Hippocampal formation (tissue), 2 donors: ENCODE results near the gene THBS3.
A peak's percentile ranks its signal among the peaks of the same experiment; 100 is the strongest.
"Not testable (repeated sequence)": the region's sequence is repeated elsewhere in the genome, so short reads cannot be mapped to it uniquely, and the experiment has no call there.

Experiments
- DNase-seq, 2 donors: peaks; one replicate each; lab custom pipeline; 2025; lab: John Stamatoyannopoulos, UW

The THBS3 gene

GRCh38 chr1:155174324-155175280 lies 33.1 kb downstream of the THBS3 start:
- DNase-seq = no peak

DNA sequence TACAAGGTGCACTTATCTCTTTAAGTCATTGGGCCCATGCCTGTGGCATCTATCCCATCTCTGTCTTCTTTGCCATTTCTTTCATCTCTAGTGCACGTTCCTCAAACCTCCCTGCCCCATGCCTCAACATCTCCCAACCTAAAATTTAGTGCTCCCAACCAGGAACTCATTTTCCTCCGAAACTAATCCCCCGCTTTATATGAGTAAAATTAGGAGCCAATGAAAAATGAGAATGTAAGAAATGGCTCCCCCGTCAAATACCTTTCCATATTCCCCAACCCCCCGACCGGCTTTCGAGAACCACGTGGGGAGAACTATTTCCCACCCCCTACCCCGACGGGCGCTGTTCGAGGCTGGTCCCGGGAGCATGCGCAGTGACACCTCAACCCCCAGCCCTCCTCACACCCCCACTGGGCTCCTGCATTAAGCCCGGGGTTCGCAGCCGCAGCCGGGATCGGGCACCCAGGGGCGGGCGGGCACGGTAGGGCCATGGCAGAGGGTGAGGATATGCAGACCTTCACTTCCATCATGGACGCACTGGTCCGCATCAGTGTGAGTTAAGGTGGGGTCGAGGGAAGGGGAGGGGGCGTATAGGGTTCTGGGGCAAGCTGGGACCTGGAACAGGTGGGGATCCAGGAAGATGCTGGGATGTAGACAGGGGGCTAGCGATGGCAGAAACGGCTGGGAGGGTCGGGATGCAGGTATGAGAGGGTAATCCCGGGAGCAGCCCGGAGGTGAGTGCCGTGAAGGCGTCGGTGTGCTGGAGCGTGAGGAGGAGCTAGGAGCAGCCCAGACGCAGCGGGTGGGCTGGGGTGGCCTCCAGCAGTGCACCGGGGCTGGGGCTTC lies 34.0 kb downstream of the THBS3 start, which contains the start of gene TRIM46:
Gene TRIM46 (plus strand): TSS at position 372 of the 846 bp plus-strand sequence. CDS start 118 bp downstream, at position 490.
- DNase-seq = peak; percentile 42 to 82

GRCh38 chr1:155172732-155173477 lies 34.8 kb downstream of the THBS3 start, which contains the start of gene KRTCAP2:
TSS of gene KRTCAP2 (minus strand) at chr1:155173304. CDS start at chr1:155173224, 80 bp downstream.
- DNase-seq = peak; percentile 93 to 95

DNA sequence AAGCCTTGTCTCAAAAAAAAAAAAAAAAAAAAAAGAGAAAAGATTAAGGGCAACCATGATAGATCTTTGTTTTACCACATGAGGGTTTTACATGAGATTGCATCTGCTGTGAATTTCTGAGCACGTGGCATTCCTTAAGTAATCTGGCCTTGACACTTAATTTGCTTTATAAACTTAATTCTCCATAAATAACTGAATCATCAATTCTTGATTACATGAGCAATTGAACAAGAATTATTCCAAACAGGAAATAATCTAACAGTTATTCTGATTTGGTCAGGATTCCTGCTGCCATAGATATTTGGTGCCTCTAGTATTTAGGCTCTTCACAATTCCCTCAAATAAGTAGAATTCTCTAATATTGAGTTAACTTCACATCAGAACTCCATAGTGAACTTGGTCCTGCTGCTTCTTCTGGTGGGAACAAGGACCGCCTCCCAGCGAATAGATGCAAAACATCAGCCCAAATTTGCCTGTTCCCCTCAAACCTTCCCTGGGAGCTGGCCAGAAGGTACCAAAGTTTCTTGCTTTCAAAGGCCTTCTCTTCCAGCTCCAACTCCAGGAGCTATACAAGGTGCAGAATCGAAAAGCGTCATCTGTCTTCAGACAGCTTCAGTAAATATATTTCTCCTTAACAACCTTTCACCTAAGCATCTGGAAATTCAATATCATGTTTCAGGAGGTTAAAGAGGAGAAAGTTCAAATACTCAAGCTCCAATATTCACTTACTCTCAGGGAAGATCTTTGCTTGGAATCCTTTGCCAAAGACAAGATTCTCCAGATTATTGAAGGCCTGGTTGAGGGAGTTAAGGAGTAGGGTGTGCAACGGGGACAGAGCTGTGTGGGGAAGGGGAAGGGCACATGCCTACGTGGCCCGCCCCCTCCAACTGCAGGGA lies 35.6 kb downstream of the THBS3 start:
- DNase-seq = no peak

DNA sequence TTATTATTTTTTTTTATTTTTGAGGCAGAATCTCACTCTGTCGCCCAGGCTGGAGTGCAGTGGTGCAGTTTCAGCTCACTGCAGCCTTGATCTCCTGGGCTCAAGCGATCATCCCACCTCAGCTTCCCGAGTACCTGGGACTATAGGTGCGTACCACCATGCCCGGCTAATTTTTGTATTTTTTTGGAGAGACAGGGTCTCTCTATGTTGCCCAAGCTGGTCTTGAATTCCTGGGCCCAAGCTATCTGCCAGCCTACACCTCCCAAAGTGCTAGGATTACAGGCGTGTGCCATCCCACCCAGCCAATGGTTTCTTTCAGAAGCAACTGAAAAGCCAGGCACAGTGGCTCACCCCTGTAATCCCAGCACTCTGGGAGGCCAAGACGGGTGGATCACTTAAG lies 36.9 kb downstream of the THBS3 start:
- DNase-seq = no peak

- DNase-seq = no peak
Observed at GRCh38 chr1:155170101-155170785, 37.5 kb downstream of the THBS3 start.

DNA sequence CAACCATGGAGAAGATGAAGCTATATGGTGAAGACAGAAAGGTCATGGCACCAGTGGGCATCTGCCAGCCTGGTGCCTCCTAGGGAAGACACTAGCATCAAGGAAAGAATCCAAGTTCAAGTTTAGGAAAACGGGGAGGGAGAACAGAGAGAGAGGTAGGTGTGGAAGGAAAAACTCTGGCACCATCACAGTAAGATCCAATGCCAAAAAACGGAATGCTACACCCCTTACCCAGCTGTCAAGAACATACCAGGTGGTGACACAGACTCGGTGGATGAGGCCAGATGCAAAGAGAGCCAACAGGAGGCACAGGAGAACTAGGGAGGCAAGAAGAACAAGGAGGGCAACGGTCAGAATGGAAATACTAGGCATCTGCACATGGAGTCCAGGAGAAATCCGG lies 38.2 kb downstream of the THBS3 start:
- no peak for DNase-seq

GRCh38 chr1:155168456-155169210 lies 39.1 kb downstream of the THBS3 start:
- DNase-seq = no peak

GRCh38 chr1:155168105-155168445 lies 39.6 kb downstream of the THBS3 start:
- DNase-seq = not testable (repeated sequence)

GRCh38 chr1:155167166-155168104 lies 40.3 kb downstream of the THBS3 start:
- peak; percentile 81 to 88 for DNase-seq

- DNase-seq = peak in 1 of 2 donors; percentile 49
Observed at GRCh38 chr1:155166471-155167165, 41.1 kb downstream of the THBS3 start.

- DNase-seq = no peak
Observed at GRCh38 chr1:155166051-155166470, 41.6 kb downstream of the THBS3 start.

GRCh38 chr1:155164625-155165024 lies 43.1 kb downstream of the THBS3 start:
- DNase-seq = not testable (repeated sequence)

DNA sequence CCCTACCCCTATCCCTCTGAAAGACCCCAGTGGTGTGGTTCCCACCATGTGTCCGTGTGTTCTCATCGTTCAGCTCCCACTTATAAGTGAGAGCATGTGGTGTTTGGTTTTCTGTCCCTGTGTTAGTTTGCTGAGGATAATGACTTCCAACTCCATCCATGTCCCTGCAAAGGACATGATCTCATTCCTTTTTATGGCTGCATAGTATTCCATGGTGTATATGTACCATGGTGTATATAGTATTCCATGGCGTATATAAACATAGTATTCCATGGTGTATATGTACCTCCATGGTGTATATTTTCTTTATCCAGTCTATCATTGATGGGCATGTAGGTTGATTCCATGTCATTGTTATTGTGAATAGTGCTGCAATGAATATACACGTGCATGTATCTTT lies 43.9 kb downstream of the THBS3 start:
- DNase-seq = not testable (repeated sequence)

- not testable (repeated sequence) for DNase-seq
Observed at GRCh38 chr1:155162631-155163030, 45.1 kb downstream of the THBS3 start.

- DNase-seq = no peak
Observed at GRCh38 chr1:155160128-155160527, 47.6 kb downstream of the THBS3 start.

- DNase-seq = no peak
Observed at GRCh38 chr1:155158991-155159390, 48.7 kb downstream of the THBS3 start.
